GM12865 (cell line): Measurements from ENCODE around the gene PPP1R14C.

Experiments used
- DNase-seq: peaks from one replicate; pipeline ENCODE4 v3.0.0; 2010; ENCODE audit warnings: low read depth
- H3K4me3 ChIP-seq: 2 replicates; pipeline ENCODE4 v1.5.1; 2011; ENCODE audit warnings: mild to moderate bottlenecking, low read depth, low read length, control low read depth
- TF ChIP-seq, protein P1 (sequence below): IDR thresholded peaks from 2 replicates; pipeline ENCODE4 v1.5.1; 2011; ENCODE audit warnings: low read length, control low read depth, low read depth, inconsistent platforms; ENCODE audit not compliant: insufficient read depth; ENCODE audit errors: missing control alignments

Gene PPP1R14C

DNA sequence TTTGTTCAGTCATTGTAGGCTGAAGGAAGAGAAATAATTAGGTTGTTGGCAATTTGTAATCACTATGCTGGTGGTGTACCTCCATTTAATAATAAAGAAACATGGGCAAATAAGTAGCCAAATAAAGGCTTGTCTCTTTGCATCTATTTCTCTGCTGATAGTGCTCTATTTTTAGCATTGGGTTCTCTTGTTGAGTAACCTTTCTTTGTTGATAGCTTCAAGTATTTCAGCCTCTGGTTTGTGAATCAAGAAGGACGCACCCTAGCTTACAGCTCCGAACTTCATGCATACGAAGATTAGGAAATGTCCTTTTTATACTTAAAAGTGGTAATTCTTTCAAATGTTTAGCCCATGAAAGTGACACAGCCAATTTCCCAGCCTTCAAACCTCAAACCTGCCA is 2.6 kb downstream of the PPP1R14C start:
- no peak for DNase-seq

DNA sequence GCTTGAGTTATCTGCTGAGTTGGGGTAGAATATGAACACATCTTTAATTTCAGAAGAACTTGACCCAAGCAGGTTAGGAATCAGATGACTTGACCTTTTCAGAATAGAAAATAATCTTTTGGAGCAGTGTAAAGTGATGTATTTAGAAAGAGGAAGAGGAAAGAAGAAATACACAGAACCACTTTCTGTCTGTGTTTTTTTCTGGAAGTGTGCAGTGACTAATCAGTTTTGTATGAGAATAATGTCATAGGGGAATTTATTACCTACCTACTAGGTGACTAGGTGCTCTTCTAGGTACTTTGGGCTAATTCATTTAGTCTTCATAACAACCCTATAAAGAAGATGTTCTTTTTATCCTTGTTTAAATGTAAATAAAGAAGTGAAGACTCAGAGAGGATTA is 3.0 kb downstream of the PPP1R14C start:
- DNase-seq: no peak
- TF ChIP-seq, protein P1, sequence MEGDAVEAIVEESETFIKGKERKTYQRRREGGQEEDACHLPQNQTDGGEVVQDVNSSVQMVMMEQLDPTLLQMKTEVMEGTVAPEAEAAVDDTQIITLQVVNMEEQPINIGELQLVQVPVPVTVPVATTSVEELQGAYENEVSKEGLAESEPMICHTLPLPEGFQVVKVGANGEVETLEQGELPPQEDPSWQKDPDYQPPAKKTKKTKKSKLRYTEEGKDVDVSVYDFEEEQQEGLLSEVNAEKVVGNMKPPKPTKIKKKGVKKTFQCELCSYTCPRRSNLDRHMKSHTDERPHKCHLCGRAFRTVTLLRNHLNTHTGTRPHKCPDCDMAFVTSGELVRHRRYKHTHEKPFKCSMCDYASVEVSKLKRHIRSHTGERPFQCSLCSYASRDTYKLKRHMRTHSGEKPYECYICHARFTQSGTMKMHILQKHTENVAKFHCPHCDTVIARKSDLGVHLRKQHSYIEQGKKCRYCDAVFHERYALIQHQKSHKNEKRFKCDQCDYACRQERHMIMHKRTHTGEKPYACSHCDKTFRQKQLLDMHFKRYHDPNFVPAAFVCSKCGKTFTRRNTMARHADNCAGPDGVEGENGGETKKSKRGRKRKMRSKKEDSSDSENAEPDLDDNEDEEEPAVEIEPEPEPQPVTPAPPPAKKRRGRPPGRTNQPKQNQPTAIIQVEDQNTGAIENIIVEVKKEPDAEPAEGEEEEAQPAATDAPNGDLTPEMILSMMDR: no peak
- no peak overlapping the region for H3K4me3 ChIP-seq

More for the DNA sequence above, 2.6 kb downstream of the PPP1R14C start:
- no peak overlapping the region for H3K4me3 ChIP-seq
- TF ChIP-seq, protein P1: no peak

DNA sequence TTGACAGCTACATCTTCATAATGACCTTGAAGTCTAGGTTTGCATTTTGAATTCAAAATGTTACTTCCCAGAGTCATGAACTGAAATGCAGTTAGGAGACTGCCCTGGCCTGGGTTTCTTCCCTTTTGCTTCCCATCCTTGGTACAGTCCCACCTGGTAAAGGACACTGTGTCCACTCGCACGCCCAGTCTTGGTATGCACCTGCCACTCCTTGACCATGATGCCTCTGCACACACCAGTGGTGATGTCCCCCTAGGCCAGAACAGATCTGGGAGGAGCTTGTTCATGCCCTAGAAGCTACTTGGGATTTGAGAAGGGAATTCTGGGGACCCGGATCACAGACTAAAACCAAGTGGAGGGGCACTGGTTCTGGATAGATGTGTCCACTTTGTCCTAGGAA is 3.6 kb downstream of the PPP1R14C start:
- H3K4me3 ChIP-seq: no peak overlapping the region
- no peak for DNase-seq
- TF ChIP-seq, protein P1: no peak

DNA sequence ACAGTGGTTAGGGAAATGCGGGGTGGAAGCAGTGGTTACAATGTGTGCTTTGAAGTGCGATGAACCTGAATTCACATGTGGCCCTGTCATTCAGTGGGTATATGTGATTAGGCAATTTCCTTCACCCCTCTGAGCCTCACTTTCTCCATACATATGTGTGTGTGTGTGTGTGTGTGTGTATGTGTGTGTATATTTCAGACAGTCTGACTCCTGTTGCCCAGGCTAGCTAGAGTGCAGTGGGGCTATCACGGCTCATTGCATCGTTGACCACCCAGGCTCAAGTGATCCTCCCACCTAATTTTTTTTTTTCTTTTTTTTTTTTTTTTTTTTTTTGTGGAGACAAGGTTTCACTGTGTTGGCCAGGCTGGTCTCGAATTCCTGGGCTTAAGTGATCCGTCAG is 6.3 kb downstream of the PPP1R14C start:
- H3K4me3 ChIP-seq: no peak overlapping the region
- DNase-seq: no peak
- TF ChIP-seq, protein P1: no peak

DNA sequence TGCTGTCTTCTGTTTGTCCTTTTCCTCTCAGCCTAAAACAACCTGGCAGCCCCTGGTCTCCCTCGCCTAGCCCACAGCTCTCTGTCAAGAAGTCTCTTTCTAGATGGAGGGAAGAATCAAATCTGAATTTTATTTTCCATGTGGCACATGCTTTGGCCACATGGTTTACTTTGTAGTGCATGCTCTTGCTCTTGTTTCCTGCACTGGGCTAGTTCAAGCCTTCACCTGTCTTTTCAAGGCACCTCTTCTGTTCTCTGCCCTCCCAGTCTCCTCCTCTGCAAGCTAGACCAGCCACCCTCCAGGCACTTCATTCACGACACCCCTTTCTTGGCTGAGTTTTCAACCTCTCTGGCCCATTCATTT is 7.6 kb downstream of the PPP1R14C start:
- no peak for DNase-seq
- TF ChIP-seq, protein P1: no peak
- no peak overlapping the region for H3K4me3 ChIP-seq

DNA sequence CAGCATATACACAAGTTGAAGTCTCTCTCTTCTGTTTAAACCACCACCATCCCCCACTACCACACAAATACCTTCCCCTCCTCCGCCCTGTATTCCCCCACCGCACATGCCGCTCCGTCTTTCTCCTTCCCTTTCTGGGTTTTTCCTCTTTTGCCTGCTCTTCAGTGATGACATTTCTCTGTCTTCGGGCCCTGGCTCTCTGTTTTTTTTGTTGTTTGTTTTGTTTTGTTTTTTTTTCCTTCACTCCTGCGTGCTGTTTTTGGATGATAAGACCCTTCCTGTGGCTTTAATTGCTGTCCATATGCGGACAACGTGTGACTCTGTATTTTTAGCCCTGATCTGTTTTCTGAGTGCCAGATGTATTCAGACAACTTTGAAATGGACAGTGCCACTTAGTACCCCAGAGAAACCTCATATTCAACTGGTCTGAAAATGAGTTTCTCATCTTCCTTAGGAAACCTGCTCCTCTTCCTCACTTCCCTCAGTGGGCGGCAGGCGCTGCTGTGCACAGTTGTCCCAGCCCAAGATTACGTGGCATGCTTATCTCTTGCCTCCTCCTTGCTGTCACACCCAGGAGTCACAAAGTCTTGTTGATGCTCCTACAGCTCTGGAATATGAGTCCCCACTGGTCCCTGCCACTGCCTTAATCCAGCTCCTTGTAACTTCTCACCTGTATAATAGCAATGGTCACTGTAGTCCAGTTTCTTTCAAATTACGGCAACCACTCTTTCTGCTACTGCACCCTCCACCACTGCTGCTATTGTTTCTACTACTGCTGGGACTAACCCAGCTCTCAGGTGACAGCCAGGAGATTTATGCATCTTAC is 8.2 kb downstream of the PPP1R14C start:
- no peak for DNase-seq
- TF ChIP-seq, protein P1: no peak
- H3K4me3 ChIP-seq: no peak overlapping the region
